Transverse colon (tissue), 4 donors: ENCODE measurements around the gene GTF2F2.

Source experiments
- EP300 ChIP-seq: sonication (generic); formaldehyde crosslinking; IDR thresholded peaks from one replicate; pipeline ENCODE4 v1.6.1; 2017; ENCODE audit warnings: antibody characterized with exemption, low read depth
- POLR2A ChIP-seq: fragments of 450-650 bp; IDR thresholded peaks from one replicate; pipeline ENCODE4 v1.6.1; 2016; ENCODE audit warnings: antibody characterized with exemption, mild to moderate bottlenecking, moderate library complexity
- POLR2AphosphoS5 ChIP-seq, 3 donors: sonication (generic); formaldehyde crosslinking; IDR thresholded peaks; one replicate each; pipeline ENCODE4 v1.6.1; 2016; ENCODE audit warnings: antibody characterized with exemption in 3 of 3
- TF ChIP-seq, protein P1 (sequence below), 5 experiments: fragments of 200-600 bp in 3 of 5; fragments of 450-650 bp in 2 of 5; sonication (generic) in 3 of 5; IDR thresholded peaks; 1 replicate in 2 of 5; 2 replicates in 3 of 5; pipeline ENCODE4 v1.5.1; 2016 to 2017; ENCODE audit warnings: antibody characterized with exemption in 5 of 5, inconsistent platforms in 3 of 5, mild to moderate bottlenecking in 2 of 5, moderate library complexity in 1 of 5

DNA sequence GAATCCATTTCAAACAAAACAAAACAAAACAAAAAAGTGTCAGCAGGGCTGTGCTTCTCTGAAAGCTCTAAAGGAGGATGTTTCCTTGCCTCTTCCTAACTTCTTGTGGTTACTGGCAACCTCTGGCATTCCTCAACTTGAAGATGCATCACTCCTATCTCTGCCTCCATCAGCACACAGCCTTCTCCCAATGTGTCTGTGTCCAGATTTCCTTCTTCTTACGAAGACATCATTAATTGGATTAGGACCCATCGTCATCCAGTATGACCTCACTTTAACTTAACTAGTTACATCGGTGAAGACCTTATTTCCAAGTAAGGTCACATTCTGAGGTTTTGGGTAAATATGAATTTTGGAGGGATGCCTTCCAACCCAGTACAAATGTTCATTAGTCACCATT, 33.8 kb upstream of the GTF2F2 start:
- no peak for TF ChIP-seq POLR2A
- TF ChIP-seq, protein P1, sequence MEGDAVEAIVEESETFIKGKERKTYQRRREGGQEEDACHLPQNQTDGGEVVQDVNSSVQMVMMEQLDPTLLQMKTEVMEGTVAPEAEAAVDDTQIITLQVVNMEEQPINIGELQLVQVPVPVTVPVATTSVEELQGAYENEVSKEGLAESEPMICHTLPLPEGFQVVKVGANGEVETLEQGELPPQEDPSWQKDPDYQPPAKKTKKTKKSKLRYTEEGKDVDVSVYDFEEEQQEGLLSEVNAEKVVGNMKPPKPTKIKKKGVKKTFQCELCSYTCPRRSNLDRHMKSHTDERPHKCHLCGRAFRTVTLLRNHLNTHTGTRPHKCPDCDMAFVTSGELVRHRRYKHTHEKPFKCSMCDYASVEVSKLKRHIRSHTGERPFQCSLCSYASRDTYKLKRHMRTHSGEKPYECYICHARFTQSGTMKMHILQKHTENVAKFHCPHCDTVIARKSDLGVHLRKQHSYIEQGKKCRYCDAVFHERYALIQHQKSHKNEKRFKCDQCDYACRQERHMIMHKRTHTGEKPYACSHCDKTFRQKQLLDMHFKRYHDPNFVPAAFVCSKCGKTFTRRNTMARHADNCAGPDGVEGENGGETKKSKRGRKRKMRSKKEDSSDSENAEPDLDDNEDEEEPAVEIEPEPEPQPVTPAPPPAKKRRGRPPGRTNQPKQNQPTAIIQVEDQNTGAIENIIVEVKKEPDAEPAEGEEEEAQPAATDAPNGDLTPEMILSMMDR (IDR thresholded peaks at IDR 0.05): no peak
- no peak for TF ChIP-seq EP300
- no peak for TF ChIP-seq POLR2AphosphoS5 (IDR thresholded peaks at IDR 0.05)
